Panc1 (cell line): Measurements from ENCODE around the gene MYO19.

Experiments
- POLR2AphosphoS5 ChIP-seq: IDR thresholded peaks from 2 replicates; pipeline ENCODE4 v1.6.1; 2012; ENCODE audit warnings: mild to moderate bottlenecking, low read depth, low read length, moderate library complexity
- TF ChIP-seq, protein P1 (sequence below): fragments of 450-650 bp; IDR thresholded peaks from 2 replicates; pipeline ENCODE4 v1.5.1; 2017; ENCODE audit warnings: mild to moderate bottlenecking

DNA sequence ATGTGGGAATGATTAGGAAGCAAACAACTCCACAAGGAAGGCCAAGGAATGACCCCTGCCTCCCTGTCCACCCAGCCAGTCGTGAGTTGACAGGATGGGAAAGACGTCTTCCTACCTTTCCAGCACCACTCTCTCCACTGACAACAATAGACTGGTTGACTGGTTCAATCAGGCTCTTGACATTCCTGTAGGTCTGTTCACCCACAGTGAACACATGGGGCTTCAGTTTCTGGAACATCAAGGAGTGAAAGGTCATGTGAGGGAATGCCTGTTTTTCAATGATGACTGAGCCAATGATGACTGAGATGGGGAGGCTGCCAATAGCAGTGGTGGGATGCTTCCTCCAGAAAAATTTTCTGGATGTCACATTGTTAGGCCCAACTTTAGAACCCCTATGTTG lies 9.6 kb downstream of the MYO19 start:
- TF ChIP-seq, protein P1, sequence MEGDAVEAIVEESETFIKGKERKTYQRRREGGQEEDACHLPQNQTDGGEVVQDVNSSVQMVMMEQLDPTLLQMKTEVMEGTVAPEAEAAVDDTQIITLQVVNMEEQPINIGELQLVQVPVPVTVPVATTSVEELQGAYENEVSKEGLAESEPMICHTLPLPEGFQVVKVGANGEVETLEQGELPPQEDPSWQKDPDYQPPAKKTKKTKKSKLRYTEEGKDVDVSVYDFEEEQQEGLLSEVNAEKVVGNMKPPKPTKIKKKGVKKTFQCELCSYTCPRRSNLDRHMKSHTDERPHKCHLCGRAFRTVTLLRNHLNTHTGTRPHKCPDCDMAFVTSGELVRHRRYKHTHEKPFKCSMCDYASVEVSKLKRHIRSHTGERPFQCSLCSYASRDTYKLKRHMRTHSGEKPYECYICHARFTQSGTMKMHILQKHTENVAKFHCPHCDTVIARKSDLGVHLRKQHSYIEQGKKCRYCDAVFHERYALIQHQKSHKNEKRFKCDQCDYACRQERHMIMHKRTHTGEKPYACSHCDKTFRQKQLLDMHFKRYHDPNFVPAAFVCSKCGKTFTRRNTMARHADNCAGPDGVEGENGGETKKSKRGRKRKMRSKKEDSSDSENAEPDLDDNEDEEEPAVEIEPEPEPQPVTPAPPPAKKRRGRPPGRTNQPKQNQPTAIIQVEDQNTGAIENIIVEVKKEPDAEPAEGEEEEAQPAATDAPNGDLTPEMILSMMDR = no peak
- TF ChIP-seq POLR2AphosphoS5 = no peak
